ACC112 (cell line): ENCODE data around the gene MRPL33.

Experiments
- H2AFZ ChIP-seq: fragments of 200-600 bp; sonication (generic); one replicate; pipeline ENCODE4 v1.6.0; 2017; ENCODE audit warnings: antibody characterized with exemption, low read length; ENCODE audit not compliant: unreplicated experiment
- H3K27ac ChIP-seq: fragments of 200-600 bp; sonication (generic); 2 replicates; pipeline ENCODE4 v1.5.1; 2014; ENCODE audit warnings: low read depth, mild to moderate bottlenecking, antibody characterized with exemption, low read length, moderate library complexity
- H3K27me3 ChIP-seq: fragments of 200-600 bp; sonication (generic); 2 replicates; pipeline ENCODE4 v1.6.1; 2014; ENCODE audit warnings: mild to moderate bottlenecking, antibody characterized with exemption, low read length, moderate library complexity, mixed read lengths; ENCODE audit not compliant: insufficient read depth
- H3K36me3 ChIP-seq: fragments of 200-600 bp; sonication (generic); 2 replicates; pipeline ENCODE4 v1.6.1; 2016; ENCODE audit warnings: mild to moderate bottlenecking, antibody characterized with exemption, low read length, moderate library complexity, mixed read lengths; ENCODE audit not compliant: insufficient read depth
- H3K4me1 ChIP-seq: fragments of 200-600 bp; sonication (generic); one replicate; pipeline ENCODE4 v1.6.1; 2016; ENCODE audit warnings: low read length, mixed read lengths; ENCODE audit not compliant: insufficient read depth, unreplicated experiment, control insufficient read depth
- H3K4me3 ChIP-seq: fragments of 200-600 bp; sonication (generic); 2 replicates; pipeline ENCODE4 v1.5.1; 2014; ENCODE audit warnings: mild to moderate bottlenecking, low read depth, low read length
- H3K79me2 ChIP-seq: fragments of 200-600 bp; sonication (generic); one replicate; pipeline ENCODE4 v1.6.0; 2016; ENCODE audit warnings: low read length; ENCODE audit not compliant: control insufficient read depth, unreplicated experiment, insufficient read depth

Gene MRPL33

DNA sequence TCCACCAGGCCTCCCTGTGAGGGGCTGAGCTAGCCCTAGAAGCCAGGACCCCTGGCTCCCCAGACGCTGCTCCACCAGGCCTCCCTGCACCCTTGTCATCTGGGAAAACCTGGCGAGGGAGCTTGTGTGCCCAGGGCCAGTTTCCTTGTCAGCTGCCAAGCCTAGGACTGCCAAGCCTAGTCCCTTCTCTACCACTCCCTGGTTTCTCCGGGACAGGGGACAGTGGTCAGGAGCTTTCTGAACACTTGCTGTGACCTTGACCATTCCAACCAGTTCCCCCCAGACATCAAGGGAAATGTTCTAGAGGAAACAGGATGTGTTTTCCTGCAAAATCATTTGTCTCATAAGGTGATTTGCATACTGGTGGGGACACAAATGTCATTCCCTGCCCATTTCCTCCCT lies 41.3 kb upstream of the MRPL33 start:
- H3K79me2 ChIP-seq = no peaks in the 10 kb centered on the region
- H3K4me3 ChIP-seq = no peak overlapping the region
- H3K4me1 ChIP-seq = peaks cover 20% of the 10 kb centered on the region
- no peaks in the 10 kb centered on the region for H3K36me3 ChIP-seq
- no peak overlapping the region for H3K27ac ChIP-seq
- H3K27me3 ChIP-seq = no peaks in the 10 kb centered on the region
- H2AFZ ChIP-seq = no peak overlapping the region

DNA sequence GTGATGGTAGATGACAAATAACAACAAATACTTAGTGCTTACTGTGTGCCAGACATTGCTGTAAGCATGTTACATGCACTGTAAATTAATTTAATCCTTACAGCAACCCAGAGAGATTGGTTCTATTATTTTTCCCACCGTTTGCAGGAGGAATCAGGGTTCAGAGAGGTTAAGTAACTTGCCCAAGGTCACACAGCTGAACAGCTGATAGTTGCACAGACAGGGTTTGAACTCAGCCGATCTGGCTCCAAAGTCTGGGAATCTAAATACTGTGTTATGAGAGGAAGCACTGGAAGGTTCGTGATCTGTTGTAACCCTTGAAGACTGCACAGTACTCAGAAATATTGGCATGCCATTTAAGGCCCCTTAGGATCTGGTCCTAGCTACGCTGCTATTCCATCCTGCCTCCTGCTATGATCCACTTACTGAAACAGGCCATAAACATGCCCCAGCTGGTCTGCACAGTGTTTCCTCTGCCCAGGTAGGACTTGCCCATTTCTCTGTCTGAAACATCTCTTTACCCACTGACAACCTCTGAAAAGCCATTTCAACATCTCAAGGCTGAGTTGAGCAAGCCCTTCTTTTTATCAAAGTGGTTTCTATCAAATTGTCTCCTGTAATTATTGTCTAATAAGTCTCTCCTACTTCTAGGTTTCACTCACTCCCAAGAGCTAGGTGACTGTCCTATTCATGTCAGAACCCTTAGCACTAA lies 40.4 kb upstream of the MRPL33 start:
- H3K4me1 ChIP-seq = peaks cover 25% of the 10 kb centered on the region
- no peak overlapping the region for H3K4me3 ChIP-seq
- no peaks in the 10 kb centered on the region for H3K36me3 ChIP-seq
- H3K27me3 ChIP-seq = no peaks in the 10 kb centered on the region
- H2AFZ ChIP-seq = no peak overlapping the region
- no peak overlapping the region for H3K27ac ChIP-seq
- no peaks in the 10 kb centered on the region for H3K79me2 ChIP-seq

DNA sequence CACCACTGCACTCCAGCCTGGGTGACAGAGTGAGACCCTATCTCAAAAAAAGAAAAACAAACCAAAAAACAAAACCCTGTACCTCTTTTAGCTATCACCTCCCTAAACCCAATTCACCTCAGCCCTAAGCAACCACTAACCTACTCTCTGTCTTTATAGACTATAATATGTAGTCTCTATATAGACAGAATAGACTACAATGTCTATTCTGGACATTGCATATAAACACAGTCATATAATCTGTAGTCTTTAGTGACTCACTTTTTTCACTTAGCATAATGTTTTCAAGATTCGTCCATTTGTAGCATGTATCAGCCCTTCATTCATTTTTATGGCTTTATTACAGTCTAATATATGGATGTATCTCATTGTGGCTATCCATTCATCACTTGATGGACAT lies 37.2 kb upstream of the MRPL33 start:
- Histone ChIP-seq H3K4me1 (peaks cover 39% of the 10 kb centered on the region), H3K27me3 (no peaks in the 10 kb centered on the region), H3K79me2 (no peaks in the 10 kb centered on the region), H3K4me3 (no peak overlapping the region), H3K27ac (no peak overlapping the region), H3K36me3 (no peaks in the 10 kb centered on the region), H2AFZ (no peak overlapping the region)

DNA sequence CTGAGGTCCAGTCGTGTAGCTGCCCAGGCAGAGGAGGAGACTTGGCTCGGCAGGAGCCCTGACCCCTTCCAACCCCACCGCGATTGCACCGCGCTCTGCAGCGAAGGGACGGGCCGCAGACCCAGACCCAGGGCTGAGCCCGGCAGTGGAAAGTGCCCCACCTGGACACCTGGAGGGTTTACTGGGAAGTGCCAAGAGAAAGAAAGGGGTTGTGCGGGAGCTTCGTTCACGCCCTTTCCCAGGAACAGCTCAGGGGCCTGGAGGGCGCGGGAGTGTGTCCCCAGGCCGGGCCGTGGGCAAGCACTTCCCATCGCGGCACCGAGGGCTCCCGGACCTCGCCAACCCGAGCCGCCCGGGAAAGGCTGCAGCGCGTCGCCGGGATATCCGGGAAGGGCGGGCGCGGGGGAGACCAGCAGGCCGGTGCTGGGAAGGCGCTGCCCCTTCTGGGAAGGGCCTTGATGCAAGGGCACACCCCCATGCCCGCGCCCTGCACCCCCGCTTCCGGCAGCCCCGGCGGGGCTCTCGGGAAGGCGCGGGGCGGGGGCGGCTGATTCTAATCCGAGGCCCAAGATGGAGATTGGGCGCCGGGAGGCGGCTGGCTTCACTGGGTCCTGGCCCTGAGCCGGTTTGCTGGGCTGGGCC lies 36.1 kb upstream of the MRPL33 start:
- peaks cover 37% of the 10 kb centered on the region for H3K4me1 ChIP-seq
- H3K36me3 ChIP-seq = no peaks in the 10 kb centered on the region
- H3K4me3 ChIP-seq = peak overlapping the region; percentile 68
- H3K79me2 ChIP-seq = no peaks in the 10 kb centered on the region
- H3K27me3 ChIP-seq = no peaks in the 10 kb centered on the region
- peak overlapping the region; percentile 87 for H3K27ac ChIP-seq
- H2AFZ ChIP-seq = peak overlapping the region; percentile 73

DNA sequence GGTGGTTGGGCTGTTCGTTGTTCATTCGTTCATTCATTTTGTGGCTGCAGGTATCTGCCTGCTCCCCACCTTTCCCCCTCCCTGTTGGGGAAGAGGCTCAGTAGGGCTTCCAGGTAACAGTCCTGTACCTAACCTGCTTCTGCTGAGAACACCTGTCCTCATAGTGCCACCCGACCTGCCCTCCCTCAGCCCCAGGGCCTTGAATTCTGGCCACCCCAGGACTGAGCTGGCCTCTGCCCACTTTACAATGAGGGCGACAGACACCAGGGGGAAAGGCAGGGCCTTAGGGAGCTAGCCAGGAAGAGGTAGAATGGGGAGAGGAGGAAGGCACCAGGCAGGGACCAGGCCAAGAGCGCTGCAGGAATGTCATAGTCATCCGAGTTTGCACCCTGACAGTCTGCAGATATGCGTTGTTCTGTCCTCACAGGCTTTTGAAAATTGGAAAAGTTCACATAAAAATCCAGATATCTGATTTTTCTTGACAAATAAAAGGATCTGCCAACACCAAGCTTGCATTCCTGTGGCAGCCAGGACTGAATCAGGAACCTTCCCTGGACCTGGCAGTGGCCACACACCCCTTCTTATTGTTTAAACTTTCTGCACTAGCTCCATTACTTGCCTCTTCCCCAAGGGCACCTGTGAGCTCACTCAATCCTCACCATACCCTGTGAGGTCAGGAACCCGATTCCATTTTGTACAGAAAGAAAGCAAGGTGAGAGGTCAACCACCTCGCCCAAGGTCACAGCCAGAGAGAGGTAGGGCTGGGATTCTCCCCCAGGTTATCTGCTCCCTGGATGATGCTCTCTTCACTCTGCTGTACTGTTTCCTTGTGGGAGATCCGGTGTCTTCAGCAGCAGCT lies 35.3 kb upstream of the MRPL33 start:
- Histone ChIP-seq H2AFZ (peak overlapping the region; percentile 73), H3K4me3 (peak overlapping the region; percentile 68)

DNA sequence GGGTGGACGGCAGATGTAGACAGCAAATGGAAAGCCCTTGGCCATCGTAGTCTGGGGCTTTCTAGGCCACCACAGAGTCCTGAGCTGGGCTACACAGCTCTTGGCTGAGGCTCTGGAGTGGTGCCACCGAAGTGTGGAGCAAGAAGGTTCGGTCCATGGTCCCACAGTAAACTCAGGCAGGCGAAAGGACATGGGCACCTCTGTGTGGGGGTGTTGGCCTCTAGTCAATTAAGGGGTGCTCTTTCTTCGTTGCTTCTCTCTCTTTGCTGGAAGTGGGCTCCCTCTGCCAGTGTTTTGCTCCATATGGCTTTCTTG lies 34.7 kb upstream of the MRPL33 start:
- no peak overlapping the region for H2AFZ ChIP-seq
- H3K27ac ChIP-seq = peak overlapping the region; percentile 87

More for the DNA sequence above, 35.3 kb upstream of the MRPL33 start:
- Histone ChIP-seq H3K36me3 (no peaks in the 10 kb centered on the region), H3K27ac (peak overlapping the region; percentile 87), H3K27me3 (no peaks in the 10 kb centered on the region), H3K4me1 (peaks cover 37% of the 10 kb centered on the region), H3K79me2 (no peaks in the 10 kb centered on the region)

DNA sequence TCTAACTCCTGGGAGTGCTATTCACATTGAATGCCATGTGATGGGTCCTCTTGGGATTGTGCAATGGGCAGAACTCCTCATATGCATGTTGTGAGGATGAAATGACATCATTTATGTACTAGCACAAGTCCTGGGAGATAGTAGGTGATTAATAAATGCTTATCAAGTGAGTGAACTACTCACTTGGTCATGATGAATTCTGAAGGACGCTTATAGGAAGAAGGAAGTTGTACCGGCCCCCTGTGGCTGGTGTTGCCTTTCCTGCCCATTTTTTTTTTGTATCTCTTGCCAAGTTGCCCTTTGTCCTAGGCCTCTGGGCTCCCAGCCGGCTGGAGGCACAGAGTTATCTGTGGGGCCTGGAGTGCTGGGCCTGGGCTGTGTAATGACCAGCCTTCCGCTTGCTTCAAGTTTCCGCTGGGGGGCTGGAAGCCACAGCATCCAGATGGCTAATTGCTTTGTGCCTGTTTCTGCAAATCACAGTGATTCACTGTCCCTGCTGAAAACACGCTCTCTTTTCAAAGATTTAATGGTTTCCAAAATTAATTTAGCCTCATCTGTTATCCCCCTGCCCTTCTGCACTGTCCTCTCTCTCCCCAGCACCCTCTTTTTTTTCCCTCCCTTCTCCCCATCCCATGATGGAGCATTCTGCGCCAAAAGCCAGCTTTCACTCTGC lies 33.7 kb upstream of the MRPL33 start:
- H3K4me3 ChIP-seq = no peak overlapping the region
- H3K36me3 ChIP-seq = no peaks in the 10 kb centered on the region
- H3K27ac ChIP-seq = peak overlapping the region; percentile 87
- H3K79me2 ChIP-seq = no peaks in the 10 kb centered on the region
- H3K27me3 ChIP-seq = no peaks in the 10 kb centered on the region
- H3K4me1 ChIP-seq = peaks cover 37% of the 10 kb centered on the region
- peak overlapping the region; percentile 61 for H2AFZ ChIP-seq

More for the DNA sequence above, 34.7 kb upstream of the MRPL33 start:
- Histone ChIP-seq H3K27me3 (no peaks in the 10 kb centered on the region), H3K36me3 (no peaks in the 10 kb centered on the region), H3K79me2 (no peaks in the 10 kb centered on the region), H3K4me3 (no peak overlapping the region), H3K4me1 (peaks cover 37% of the 10 kb centered on the region)

DNA sequence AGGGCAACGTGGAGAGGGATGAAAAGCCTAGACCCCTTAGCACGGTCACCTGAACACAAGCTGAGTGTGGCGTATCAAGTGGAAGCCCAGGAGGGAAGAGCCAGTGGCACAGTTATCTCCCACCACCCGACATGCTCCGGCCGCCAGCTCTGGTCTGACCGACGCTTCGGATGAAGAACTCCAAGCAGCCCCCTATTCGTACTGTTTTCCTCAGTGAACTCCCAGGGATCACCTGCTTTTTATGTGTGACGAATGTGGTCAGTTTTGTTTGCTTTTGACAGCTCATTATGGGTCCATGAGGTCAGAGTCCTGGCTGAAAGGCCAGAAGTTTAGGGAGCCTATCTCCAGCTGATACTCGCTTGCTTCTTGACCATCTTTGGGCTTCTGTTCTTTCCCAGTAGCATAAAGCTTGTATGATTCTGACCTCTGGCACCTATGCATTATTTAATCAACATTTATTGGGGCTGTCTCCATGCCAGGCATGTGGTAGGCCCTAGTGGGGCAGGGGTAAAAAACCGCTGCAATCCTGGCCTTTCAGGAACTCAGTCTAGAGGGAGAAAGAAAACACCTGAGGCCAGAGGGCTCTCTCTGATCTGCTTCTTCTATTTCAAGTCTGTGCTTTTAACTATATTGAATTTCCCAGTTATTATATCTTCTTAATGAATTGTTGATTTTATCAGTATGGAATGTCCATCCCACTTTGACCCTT lies 33.0 kb upstream of the MRPL33 start:
- Histone ChIP-seq H3K4me3 (no peak overlapping the region), H3K79me2 (no peaks in the 10 kb centered on the region), H3K27ac (peak overlapping the region; percentile 83), H2AFZ (peak overlapping the region; percentile 61), H3K4me1 (peaks cover 37% of the 10 kb centered on the region), H3K36me3 (no peaks in the 10 kb centered on the region), H3K27me3 (no peaks in the 10 kb centered on the region)

DNA sequence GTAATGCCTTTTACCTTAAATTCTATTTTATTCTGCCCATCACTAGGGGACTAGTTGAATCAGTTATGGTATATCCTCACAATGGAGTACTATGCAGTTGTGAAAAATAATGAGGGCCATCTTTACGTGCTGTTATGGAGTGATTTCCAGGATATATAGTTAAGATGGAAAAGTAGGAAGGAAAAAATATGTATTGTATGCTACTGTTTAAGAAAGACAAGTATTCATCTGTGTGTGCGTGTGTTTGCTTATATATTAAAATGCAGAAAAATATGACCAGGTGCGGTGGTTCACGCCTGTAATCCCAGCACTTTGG lies 32.5 kb upstream of the MRPL33 start:
- Histone ChIP-seq H2AFZ (no peak overlapping the region), H3K27ac (no peak overlapping the region), H3K4me3 (no peak overlapping the region), H3K4me1 (peaks cover 37% of the 10 kb centered on the region), H3K36me3 (no peaks in the 10 kb centered on the region), H3K27me3 (no peaks in the 10 kb centered on the region), H3K79me2 (no peaks in the 10 kb centered on the region)

DNA sequence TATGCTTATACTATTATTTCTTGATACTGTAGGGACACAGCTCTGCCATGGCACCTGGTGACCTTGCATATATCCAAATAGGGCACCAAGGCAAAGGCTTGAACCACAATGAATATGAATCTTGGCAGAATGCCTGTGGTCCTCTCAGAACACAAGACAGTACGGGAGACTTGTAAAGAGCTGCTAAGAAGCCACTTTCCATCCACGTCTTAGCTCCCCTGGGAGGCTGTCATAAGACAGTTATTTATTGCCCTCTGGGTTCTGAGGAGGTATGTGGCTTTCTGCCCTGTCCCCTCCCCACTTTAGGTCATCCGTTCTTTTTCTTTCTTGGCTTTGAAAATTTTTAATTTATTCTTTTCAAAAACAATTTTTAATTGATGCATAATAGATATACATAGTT lies 29.8 kb upstream of the MRPL33 start:
- Histone ChIP-seq H3K79me2 (no peaks in the 10 kb centered on the region), H3K4me1 (peaks cover 17% of the 10 kb centered on the region), H3K36me3 (no peaks in the 10 kb centered on the region), H3K27ac (no peak overlapping the region), H3K4me3 (no peak overlapping the region), H2AFZ (no peak overlapping the region), H3K27me3 (no peaks in the 10 kb centered on the region)
